ENCODE results near the gene KCMF1.

DNA sequence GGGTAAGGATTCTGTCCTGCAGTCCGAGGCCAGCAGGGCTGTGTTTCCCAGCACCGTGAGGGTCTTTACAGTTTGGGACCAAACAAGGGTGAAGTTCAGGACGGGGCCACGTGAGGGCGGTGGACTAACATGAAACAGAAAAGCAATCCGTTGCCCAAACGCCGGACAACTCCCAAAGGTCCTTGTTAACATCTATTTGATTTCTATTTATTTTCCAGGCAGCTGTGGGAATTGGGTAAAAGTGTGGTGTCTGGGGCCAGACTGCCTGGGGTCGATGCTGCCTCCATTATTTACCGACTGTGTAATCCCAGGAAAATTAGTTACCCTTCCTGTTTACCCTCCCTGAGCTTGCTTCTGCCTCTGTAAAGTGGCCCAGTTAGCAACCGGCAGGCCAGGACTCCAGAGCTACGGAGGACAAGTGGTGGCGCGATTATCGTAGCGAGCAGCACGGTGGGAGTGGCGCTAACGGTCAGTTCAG, 96.0 kb downstream of the KCMF1 start:
- TF ChIP-seq, protein P1, sequence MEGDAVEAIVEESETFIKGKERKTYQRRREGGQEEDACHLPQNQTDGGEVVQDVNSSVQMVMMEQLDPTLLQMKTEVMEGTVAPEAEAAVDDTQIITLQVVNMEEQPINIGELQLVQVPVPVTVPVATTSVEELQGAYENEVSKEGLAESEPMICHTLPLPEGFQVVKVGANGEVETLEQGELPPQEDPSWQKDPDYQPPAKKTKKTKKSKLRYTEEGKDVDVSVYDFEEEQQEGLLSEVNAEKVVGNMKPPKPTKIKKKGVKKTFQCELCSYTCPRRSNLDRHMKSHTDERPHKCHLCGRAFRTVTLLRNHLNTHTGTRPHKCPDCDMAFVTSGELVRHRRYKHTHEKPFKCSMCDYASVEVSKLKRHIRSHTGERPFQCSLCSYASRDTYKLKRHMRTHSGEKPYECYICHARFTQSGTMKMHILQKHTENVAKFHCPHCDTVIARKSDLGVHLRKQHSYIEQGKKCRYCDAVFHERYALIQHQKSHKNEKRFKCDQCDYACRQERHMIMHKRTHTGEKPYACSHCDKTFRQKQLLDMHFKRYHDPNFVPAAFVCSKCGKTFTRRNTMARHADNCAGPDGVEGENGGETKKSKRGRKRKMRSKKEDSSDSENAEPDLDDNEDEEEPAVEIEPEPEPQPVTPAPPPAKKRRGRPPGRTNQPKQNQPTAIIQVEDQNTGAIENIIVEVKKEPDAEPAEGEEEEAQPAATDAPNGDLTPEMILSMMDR (IDR thresholded peaks at IDR 0.05; ENCODE audit: low read depth, low read length, poor library complexity, severe bottlenecking): peak; percentile 71
- no peak for TF ChIP-seq EZH2phosphoT487 (IDR thresholded peaks at IDR 0.05; ENCODE audit: borderline replicate concordance, low read length)
